Measurements from ENCODE around the gene GNRH2.
"Not testable (repeated sequence)": the region's sequence is repeated elsewhere in the genome, so short reads cannot be mapped to it uniquely, and the experiment has no call there.

GNRH2 gene

DNA sequence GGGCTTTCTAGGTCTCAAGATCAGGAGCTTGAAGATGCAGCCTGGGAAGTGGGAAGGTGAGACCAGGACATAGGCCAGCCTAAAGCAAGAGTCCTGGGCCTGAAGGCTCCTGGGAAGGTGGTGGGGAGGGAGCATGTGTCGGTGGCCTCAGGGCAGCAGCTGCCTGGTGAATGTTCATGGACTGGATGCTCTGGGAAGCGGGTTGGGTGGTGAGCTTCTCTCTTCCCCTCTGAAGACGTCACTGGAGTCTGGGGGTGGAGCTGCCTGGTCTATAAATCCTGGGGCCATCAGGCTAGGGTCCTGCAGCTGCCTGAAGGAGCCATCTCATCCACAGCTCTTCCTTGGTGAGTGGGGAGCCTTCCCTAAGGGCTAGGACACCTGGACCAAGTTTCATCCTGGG lies at the start of gene GNRH2:
TSS of gene GNRH2 (plus strand) at position 301 of the 400 bp plus-strand sequence. CDS start 793 bp downstream, outside the sequence.
- DNase-seq = no peak

DNA sequence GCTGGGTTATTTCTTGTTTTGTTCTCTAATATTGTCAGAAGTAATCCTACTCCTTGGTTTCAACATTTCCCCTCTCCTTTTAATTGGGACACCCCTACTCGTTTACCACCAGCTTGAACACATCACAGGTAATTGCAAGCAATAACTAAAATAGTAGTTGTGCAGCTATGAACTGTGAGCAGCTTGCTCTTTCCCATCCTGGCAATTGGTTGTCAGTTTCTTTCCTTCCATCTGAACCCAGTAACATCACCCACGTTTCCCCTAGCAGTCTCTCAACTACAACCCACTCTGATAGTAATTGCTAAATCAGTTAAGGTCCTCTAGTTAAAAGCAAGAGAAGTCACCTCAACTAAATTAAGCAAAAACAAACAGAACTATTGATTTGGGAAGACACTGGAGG lies 47.6 kb upstream of the GNRH2 start:
- DNase-seq = no peak

- DNase-seq = no peak
These were observed 44.7 kb upstream of the GNRH2 start for GRCh38 chr20:2998728-2999127.

DNA sequence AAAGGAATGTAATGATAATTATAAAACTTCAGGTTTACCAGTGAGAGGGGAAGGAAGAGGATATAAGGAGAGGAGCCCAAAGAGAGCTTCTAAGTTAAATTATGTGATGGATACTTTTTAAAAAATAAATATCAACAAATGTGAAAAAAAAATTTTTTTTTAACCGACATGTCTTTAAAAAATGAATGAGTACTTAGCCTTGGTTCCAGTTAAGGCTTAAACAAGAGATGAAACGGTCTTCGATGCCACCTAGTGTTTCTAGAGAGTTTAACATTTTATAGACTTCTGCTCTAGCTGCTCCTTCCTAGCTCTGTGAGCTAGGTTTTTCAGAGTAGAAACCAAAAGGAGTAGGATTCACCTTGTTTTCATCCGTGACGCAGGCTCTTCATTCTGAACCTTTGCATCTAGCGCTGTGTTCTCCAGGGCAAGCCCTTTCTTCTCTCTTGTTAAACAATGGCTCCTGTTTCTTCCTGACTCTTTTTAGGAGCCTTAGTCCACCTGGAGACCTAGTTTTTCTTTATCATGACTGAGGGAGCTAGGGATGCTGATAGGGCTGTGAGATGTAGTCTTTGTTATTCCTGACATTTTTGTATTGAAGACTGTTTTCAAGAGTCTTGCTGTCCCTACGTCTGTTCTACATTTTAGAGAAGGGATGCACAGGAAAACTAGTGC lies 42.4 kb upstream of the GNRH2 start:
- no peak for DNase-seq

- DNase-seq = no peak
These were observed 40.0 kb upstream of the GNRH2 start for GRCh38 chr20:3003416-3003815.

DNA sequence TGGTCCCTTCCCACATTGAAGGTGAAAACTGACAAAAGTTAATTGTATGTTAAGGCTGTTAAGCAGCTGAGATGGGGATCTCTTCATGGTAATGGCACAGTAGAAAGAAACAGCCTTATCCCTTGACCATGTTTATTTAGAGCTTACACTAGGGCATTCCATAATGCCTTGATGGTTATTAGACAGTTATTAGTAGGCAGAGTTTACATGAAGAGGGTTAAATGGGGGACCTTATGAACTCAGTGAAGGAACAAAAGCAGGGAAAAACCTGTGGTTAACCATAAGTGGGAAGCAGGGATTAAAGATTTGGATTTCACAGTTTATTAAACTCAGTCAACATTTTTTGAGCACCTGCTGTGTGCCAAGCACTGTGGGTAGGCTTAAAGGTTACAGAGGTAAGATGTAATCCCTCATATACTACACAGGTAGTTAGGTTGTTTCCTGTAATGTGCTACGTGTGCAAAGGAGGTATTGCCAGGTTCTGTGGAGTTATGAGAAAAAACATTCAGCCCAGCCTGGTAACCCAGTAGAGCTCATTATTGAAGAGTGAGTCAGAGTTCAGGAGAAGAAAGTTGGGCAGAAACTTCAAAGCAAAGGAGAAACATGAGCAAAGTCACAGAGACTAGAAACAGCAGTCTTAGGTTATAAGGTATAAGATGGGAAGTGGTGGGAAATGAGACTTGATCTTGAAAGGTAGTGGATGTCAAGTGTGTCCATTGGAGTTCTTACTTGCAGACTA lies 32.3 kb upstream of the GNRH2 start:
- DNase-seq = no peak

GRCh38 chr20:3011752-3012151 lies 31.7 kb upstream of the GNRH2 start:
- DNase-seq = no peak

DNA sequence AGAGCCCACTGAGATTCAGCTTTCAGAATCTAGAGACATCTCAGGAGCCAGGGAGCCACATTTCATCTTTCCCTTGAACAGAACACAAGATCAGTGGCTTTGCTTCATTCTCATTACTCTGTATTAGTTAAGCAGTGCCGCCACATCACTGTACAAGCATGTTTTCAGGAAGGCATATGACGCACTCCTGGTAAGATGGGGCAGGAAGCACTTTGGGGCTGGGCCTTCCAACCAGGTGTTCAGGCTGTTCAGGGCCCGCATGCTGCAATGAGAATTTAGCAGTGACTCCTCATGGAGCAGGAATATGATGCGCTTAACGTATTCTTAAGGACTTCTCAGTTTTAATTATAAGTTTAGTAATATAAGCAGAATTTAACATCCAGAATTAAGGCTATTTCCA lies 29.7 kb upstream of the GNRH2 start:
- no peak for DNase-seq

GRCh38 chr20:3014179-3014578 lies 29.2 kb upstream of the GNRH2 start:
- DNase-seq = no peak

DNA sequence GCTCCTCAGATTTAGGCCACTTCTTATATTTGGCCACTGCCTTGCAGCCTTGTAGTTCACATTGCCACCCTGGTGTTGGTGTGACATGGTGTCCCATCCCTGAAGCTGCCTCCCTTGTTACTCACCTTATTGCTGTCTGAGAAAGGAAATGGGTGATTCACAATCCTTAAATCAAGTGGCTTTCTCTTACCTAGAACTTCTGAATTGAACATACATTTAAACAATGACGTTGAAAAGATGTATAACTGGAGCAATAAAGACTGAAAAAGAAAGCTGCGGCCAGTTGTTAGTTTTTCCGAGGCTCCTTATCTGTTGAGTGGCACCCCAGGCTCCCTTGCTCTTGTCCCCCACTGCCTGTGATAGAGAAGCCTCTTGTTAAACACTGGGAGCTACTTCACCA lies 28.8 kb upstream of the GNRH2 start:
- DNase-seq = no peak

- not testable (repeated sequence) for DNase-seq
These were observed 28.1 kb upstream of the GNRH2 start for GRCh38 chr20:3015302-3015701.

DNA sequence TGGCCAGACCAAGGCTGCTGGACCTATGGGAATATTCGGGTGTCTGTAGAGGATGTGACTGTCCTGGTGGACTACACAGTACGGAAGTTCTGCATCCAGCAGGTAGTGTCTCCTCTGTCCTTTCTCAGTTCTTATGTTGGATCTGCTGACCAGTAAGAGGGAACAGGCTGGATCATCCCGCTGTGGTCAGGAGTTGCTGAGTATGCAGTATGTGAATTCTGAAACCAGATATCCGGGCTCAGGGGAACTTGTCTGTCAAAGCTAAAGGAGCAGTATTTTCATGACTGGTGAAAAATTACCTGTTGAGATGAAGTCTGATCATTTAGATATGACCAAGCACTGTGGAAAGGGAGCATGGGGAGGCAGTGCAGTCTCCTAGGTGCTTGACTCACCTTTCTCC lies 22.1 kb upstream of the GNRH2 start:
- no peak for DNase-seq

GRCh38 chr20:3021777-3022176 lies 21.6 kb upstream of the GNRH2 start:
- no peak for DNase-seq

DNA sequence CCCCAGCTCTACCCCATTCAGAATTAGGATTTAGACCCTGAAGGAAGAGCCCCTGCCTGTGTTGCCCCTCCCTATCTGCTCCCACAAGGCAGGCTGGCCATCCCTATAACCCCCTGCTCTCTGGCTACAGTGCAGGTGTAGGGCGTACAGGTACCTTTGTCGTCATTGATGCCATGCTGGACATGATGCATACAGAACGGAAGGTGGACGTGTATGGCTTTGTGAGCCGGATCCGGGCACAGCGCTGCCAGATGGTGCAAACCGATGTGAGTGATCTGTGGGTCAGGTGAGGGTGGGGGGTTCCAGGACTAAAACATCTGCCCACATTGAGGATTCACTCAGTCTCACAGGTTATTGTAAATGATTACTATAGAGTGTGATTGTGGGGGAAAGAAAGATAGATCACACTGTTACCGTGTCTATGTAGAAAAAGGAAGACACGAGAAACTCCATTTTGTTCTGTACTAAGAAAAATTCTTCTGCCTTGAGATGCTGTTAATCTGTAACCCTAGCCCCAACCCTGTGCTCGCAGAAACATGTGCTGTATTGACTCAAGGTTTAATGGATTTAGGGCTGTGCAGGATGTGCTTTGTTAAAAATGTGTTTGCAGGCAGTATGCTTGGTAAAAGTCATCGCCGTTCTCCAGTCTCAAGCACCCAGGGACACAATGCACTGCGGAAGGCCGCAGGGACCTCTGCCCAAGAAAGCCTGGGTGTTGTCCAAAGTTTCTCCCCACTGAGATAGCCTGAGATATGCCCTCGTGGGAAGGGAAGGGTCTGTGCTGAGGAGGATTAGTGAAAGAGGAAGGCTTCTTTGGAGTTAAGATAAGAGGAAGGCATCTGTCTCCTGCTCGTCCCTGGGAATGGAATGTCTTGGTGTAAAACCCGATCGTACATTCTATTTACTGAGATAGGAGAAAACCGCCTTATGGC lies 20.6 kb upstream of the GNRH2 start:
- not testable (repeated sequence) for DNase-seq

- DNase-seq = no peak
These were observed 15.4 kb upstream of the GNRH2 start for GRCh38 chr20:3027987-3028386.

GRCh38 chr20:3031524-3032147 lies 11.8 kb upstream of the GNRH2 start:
- no peak for DNase-seq

DNA sequence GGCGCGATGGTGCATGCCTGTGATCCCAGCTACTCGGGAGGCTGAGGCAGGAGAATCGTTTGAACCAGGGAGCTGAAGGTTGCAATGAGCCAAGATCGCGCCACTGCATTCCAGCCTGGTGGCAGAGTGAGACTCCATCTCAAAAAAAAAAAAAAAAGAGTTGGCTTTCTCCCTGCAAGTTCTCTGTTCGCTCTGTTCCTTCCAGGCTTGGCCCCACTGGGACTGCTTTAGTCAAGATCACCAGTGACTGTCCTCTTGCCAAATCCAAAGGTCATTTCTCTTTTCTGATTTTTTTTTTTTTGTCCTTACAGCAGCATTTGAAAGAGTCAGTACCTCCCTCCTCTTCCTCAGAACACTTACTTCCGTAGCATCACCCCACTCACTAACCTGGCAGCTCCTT lies 10.8 kb upstream of the GNRH2 start:
- DNase-seq = no peak

DNA sequence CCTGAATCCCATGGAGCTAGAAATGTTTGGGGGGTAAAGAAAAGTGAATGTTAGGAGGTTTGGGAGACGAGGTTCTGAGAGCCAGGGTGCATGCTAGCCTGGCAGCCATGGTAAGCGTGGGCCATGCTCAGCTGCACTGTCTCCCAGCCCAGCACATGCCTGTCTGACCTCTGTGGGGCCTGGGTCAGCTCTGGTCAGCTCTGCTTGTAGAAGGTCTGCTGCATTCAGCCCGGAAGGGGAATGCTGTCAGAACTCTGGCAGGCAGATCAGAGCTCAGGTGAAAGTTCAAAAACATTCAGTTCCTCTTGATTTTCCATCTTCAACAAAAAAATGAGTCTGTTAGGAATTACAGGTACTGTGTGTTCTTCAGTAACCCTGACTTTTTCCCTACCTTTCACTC lies 5.8 kb upstream of the GNRH2 start:
- no peak for DNase-seq

- no peak for DNase-seq
These were observed 5.0 kb upstream of the GNRH2 start for GRCh38 chr20:3038454-3038853.

DNA sequence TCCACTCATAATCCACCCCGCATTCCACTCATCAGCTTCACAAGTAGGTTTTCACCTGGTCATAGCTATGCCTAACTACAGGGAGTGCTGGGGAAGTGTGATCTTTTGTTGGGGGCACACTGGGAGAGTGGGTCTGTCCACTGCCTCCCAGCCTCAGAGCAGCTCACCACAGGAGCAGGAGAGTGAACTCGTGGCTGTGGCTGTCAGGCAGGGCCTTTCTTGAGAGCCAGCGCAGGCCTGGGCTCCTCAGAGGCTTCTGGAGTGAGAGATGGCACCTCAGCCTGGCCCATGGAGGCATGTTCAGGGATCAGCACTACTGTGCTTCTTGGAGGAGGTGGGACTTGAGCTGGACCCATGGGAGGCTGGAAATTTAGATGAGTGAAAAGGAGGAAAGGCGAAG lies 4.0 kb upstream of the GNRH2 start:
- DNase-seq = no peak

DNA sequence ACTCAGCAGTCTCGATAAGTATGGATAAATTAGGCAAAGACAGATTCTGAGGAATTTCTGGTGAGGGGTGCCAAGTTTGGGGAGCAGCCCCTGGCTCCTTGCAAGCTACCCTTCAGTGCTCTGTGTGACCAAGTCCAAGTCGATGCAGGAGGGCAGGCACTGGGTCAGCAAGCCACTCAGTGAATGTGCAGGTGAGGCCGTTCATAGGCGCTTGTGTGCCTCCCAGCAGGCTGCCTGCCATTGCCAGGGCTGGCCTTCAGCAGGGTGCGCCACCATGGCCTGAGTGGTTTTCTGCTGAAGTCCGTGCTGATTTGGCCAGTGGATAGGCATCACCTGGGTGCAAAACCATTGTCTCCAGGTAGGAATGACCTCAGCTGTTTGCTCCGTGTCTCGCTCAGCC lies 3.3 kb upstream of the GNRH2 start:
- no peak for DNase-seq

GRCh38 chr20:3041854-3042409 lies 1.5 kb upstream of the GNRH2 start:
- no peak for DNase-seq

DNA sequence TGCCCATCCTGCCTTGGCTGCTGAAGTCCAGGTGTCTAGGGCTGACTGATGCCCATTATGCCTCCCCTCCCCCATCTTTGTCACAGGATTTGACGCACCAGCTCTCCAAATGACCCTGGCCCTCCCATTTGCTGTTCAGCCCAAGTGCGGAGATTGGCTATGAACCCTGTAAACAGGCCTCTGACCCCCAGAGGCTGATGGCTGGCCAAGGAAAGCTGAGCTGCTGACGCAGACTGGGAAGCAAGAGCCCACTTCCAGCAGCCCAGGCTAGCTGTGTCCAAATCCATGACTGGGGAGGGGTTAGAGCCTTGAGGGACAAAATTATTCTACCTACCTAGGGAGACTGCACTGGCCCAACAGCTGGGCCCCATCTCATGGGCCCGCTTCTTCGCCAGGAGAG lies 797 bp upstream of the GNRH2 start:
- no peak for DNase-seq
